ENCODE results near the gene FUBP3. TPM values are rescaled to one million over a fixed set of nuclear protein-coding genes. Genes with fewer than 3 reads are reported as not detected.

FUBP3 gene
- total and polyA plus RNA-seq, 2 experiments from 2014 or later, result 42.5 to 74.8 TPM

GRCh38 chr9:130630506-130631330 lies 51.3 kb downstream of the FUBP3 start (continued):
- TF ChIP-seq ZNF114 (CRISPR knock-in tag; IDR thresholded peaks at IDR 0.05), result no peak
- no peak for TF ChIP-seq ZNF331 (CRISPR knock-in tag; IDR thresholded peaks at IDR 0.05; ENCODE audit: low read depth)
- TF ChIP-seq NANOG (IDR thresholded peaks at IDR 0.05; ENCODE audit: borderline replicate concordance), result no peak
- TF ChIP-seq CTCF (conservative IDR thresholded peaks at IDR 0.05; ENCODE audit: low read depth in 2 of 2), result no peak
- TF ChIP-seq CREB1 (CRISPR knock-in tag; IDR thresholded peaks at IDR 0.05; ENCODE audit: low read depth), result no peak
- no peak for TF ChIP-seq EZH2 (IDR thresholded peaks at IDR 0.05; ENCODE audit: low read depth, unreplicated experiment)
- TF ChIP-seq ETS1 (IDR thresholded peaks at IDR 0.05), result no peak
- TF ChIP-seq POLR2AphosphoS5 (IDR thresholded peaks at IDR 0.05; ENCODE audit: low read depth), result no peak
- TF ChIP-seq REST (IDR thresholded peaks at IDR 0.05; ENCODE audit: unreplicated experiment), result no peak
- TF ChIP-seq JUNB (IDR thresholded peaks at IDR 0.05; ENCODE audit: unreplicated experiment), result no peak

- Histone ChIP-seq H3K9me2 (ENCODE audit: insufficient read depth) (no peaks in the 10 kb centered on the region), H3K4me2 (no peak overlapping the region), H2AFZ (no peak overlapping the region), H3K27ac (ENCODE audit: low read depth) (no peak overlapping the region), H4K20me1 (replicated peaks; ENCODE audit: insufficient read depth) (no peaks in the 10 kb centered on the region; the same call in 1 of the 2 replicates), H3F3A (replicated peaks; ENCODE audit: low read depth) (0 out of 2 replicates have a peak, but pooled peaks cover 5% of the 10 kb centered on the region), H3K36me3 (ENCODE audit: insufficient read depth) (peaks cover 9% of the 10 kb centered on the region; the same call in 1 of the 2 replicates), H3K79me2 (replicated peaks; ENCODE audit: insufficient read depth) (no peaks in the 10 kb centered on the region), H3K4me3 (no peak overlapping the region), H3K27me3 (ENCODE audit: insufficient read depth) (no peaks in the 10 kb centered on the region), H3K4me1 (ENCODE audit: insufficient read depth) (peaks cover 23% of the 10 kb centered on the region)
- no peak for DNase-seq (ENCODE audit: low spot score)
- Mint-ChIP-seq H3K27ac (0 out of 2 replicates have a peak overlapping the region, but pooled peaks have one; percentile 44), H3K27me3 (ENCODE audit: insufficient read depth, low read depth, poor library complexity) (peaks cover 14% of the 10 kb centered on the region), H3K9me3 (no peaks in the 10 kb centered on the region), H3K4me3 (no peak overlapping the region), H3K36me3 (ENCODE audit: low read depth) (peaks cover 67% of the 10 kb centered on the region), H3K4me1 (peaks cover 30% of the 10 kb centered on the region)
- ATAC-seq, result no peak
- TF ChIP-seq JUNB (IDR thresholded peaks at IDR 0.05; ENCODE audit: unreplicated experiment) (no peak), STAT1 (IDR thresholded peaks at IDR 0.05; ENCODE audit: unreplicated experiment) (no peak), EZH2phosphoT487 (IDR thresholded peaks at IDR 0.05; ENCODE audit: unreplicated experiment) (no peak), CTCF (conservative IDR thresholded peaks at IDR 0.05; ENCODE audit: low read depth in 2 of 2) (no peak), POLR2AphosphoS5 (IDR thresholded peaks at IDR 0.05; ENCODE audit: low read depth) (no peak)
These were observed 52.1 kb downstream of the FUBP3 start for GRCh38 chr9:130631331-130632080.
